Vagina (tissue), 2 donors: ENCODE results near the gene ELOVL6.

ENCODE experiments used
- CTCF ChIP-seq, 3 experiments: fragments of 450-650 bp in 2 of 3; fragments of 200-600 bp in 1 of 3; sonication (generic) in 1 of 3; IDR thresholded peaks; one replicate each; pipeline ENCODE4 v1.5.1; 2017 to 2019; ENCODE audit warnings: antibody characterized with exemption in 3 of 3, mild to moderate bottlenecking in 2 of 3, moderate library complexity in 2 of 3
- POLR2A ChIP-seq, 2 donors: fragments of 450-650 bp; IDR thresholded peaks; one replicate each; pipeline ENCODE4 v1.6.1; 2017; ENCODE audit warnings: antibody characterized with exemption in 2 of 2, mild to moderate bottlenecking in 2 of 2, moderate library complexity in 2 of 2

GRCh38 chr4:110138551-110138950, 59.9 kb downstream of the ELOVL6 start:
- TF ChIP-seq POLR2A (IDR thresholded peaks at IDR 0.05) (no peak), CTCF (IDR thresholded peaks at IDR 0.05) (no peak)
